ENCODE data around the gene SLC22A4.

DNA sequence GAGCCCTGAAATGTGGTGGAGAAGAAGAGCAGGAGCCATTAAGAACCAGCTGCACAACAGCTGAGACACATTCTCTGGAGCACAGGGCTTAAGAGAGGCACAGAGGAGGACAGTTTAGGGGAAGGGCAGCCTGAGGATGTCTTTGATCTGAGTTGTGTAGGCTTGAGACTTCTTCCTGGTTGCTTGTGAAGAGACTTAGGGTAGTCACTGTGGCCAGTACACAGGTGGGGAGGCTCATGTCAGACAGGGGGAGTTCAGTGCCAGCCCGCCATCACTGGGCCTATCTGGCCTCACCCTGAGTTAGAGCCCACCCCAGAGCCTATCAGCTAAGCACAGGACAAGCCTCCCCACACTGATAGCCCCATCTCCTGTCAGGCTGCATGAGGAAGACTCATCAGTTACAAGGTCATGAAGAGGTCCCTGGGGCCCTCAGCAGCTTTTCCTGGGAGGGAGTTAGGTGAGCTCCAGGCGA, 19.8 kb downstream of the SLC22A4 start:
- TF ChIP-seq, protein P1, sequence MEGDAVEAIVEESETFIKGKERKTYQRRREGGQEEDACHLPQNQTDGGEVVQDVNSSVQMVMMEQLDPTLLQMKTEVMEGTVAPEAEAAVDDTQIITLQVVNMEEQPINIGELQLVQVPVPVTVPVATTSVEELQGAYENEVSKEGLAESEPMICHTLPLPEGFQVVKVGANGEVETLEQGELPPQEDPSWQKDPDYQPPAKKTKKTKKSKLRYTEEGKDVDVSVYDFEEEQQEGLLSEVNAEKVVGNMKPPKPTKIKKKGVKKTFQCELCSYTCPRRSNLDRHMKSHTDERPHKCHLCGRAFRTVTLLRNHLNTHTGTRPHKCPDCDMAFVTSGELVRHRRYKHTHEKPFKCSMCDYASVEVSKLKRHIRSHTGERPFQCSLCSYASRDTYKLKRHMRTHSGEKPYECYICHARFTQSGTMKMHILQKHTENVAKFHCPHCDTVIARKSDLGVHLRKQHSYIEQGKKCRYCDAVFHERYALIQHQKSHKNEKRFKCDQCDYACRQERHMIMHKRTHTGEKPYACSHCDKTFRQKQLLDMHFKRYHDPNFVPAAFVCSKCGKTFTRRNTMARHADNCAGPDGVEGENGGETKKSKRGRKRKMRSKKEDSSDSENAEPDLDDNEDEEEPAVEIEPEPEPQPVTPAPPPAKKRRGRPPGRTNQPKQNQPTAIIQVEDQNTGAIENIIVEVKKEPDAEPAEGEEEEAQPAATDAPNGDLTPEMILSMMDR (IDR thresholded peaks at IDR 0.05; ENCODE audit: poor library complexity), result no peak
- no peak for TF ChIP-seq EZH2 (IDR thresholded peaks at IDR 0.05; ENCODE audit: borderline replicate concordance)

All from hepatocyte (in vitro differentiated cells).